ENCODE data around the gene TAF6.

The TAF6 gene

GRCh38 chr7:100122568-100122967, 3.4 kb upstream of the TAF6 start:
- no peak for DNase-seq (ENCODE audit: low read depth in 2 of 2)

GRCh38 chr7:100122067-100122466, 2.9 kb upstream of the TAF6 start:
- no peak for DNase-seq (ENCODE audit: low read depth in 2 of 2)

GRCh38 chr7:100120733-100121036, 1.5 kb upstream of the TAF6 start:
- DNase-seq (ENCODE audit: low read depth in 2 of 2) = no peak

GRCh38 chr7:100119970-100120732, 993 bp upstream of the TAF6 start:
- DNase-seq (ENCODE audit: low read depth in 2 of 2) = peak in 1 of 2 donors; percentile 34

GRCh38 chr7:100118388-100119071, 628 bp downstream of the TAF6 start:
- DNase-seq (ENCODE audit: low read depth in 2 of 2) = no peak

GRCh38 chr7:100115026-100115425, 4.1 kb downstream of the TAF6 start:
- DNase-seq (ENCODE audit: low read depth in 2 of 2) = no peak

GRCh38 chr7:100111914-100112313, 7.2 kb downstream of the TAF6 start:
- DNase-seq (ENCODE audit: low read depth in 2 of 2) = no peak

- DNase-seq (ENCODE audit: low read depth in 2 of 2) = no peak
Observed at GRCh38 chr7:100111156-100111555, 8.0 kb downstream of the TAF6 start.

GRCh38 chr7:100109521-100110163, 9.5 kb downstream of the TAF6 start:
- DNase-seq (ENCODE audit: low read depth in 2 of 2) = no peak

GRCh38 chr7:100107890-100108289, 11.3 kb downstream of the TAF6 start:
- no peak for DNase-seq (ENCODE audit: low read depth in 2 of 2)

- DNase-seq (ENCODE audit: low read depth in 2 of 2) = no peak
Observed at GRCh38 chr7:100107125-100107737, 11.9 kb downstream of the TAF6 start.

GRCh38 chr7:100106633-100107032, 12.5 kb downstream of the TAF6 start:
- no peak for DNase-seq (ENCODE audit: low read depth in 2 of 2)

GRCh38 chr7:100105534-100105933, 13.6 kb downstream of the TAF6 start:
- DNase-seq (ENCODE audit: low read depth in 2 of 2) = no peak

- no peak for DNase-seq (ENCODE audit: low read depth in 2 of 2)
Observed at GRCh38 chr7:100102950-100103840, 16.0 kb downstream of the TAF6 start.

GRCh38 chr7:100101016-100101862, 17.9 kb downstream of the TAF6 start, which contains the start of the genes AP4M1 and MCM7:
AP4M1 (plus strand) TSS chr7:100101643; CDS start chr7:100101715, 72 bp downstream.
MCM7 (minus strand) TSS chr7:100101397; CDS start chr7:100101294, 103 bp downstream.
- DNase-seq (ENCODE audit: low read depth in 2 of 2) = peak; percentile 87 to 91

- DNase-seq (ENCODE audit: low read depth in 2 of 2) = peak; percentile 60 to 64
Observed at GRCh38 chr7:100100420-100101015, 18.6 kb downstream of the TAF6 start.

GRCh38 chr7:100099452-100099851, 19.7 kb downstream of the TAF6 start:
- no peak for DNase-seq (ENCODE audit: low read depth in 2 of 2)

- no peak for DNase-seq (ENCODE audit: low read depth in 2 of 2)
Observed at GRCh38 chr7:100098913-100099312, 20.2 kb downstream of the TAF6 start.

GRCh38 chr7:100095704-100096103, 23.5 kb downstream of the TAF6 start:
- no peak for DNase-seq (ENCODE audit: low read depth in 2 of 2)

- DNase-seq (ENCODE audit: low read depth in 2 of 2) = no peak
Observed at GRCh38 chr7:100095289-100095688, 23.9 kb downstream of the TAF6 start.

Data from stimulated activated CD4-positive, alpha-beta T cell treated with anti-CD3 and anti-CD28 coated beads, Interleukin-1b, Interleukin-23, amount 100 ng/mL, for 1 hour (primary cell).